Activated CD8-positive, alpha-beta memory T cell treated with anti-CD3 and anti-CD28 coated beads for 1 hour (primary cell): ENCODE results near the gene KRT32.
A peak's percentile ranks its signal among the peaks of the same experiment; 100 is the strongest.

Experiments
- DNase-seq, 2 donors: peaks; one replicate each; pipeline ENCODE4 v3.0.0-alpha.2; 2020; ENCODE audit warnings: low read depth in 1 of 2; ENCODE audit errors: extremely low read depth in 1 of 2

Gene KRT32

DNA sequence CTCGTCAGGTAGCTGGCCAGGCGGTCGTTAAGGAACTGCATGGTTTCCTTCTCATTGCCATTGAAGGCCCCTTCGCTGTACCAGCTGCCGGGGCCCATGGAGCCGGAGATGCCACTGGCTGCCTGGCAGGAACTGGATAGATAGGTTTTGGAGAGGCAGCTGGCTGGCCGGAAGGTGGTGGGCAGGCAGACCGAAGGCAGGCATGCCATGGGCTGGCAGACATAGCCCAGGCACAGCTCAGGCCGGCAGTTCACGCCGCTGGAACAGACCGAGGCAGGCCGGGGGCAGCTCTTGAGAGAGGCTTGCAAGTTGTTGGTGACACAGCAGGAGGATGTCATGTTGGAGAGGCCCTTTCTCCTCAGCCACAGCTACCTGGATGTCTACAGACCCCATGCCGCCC, at the start of gene KRT32:
Gene KRT32, minus strand, starts transcription at position 399 of the 400 bp plus-strand sequence. Its CDS starts 61 bp downstream, at position 338.
- DNase-seq: no peak

DNA sequence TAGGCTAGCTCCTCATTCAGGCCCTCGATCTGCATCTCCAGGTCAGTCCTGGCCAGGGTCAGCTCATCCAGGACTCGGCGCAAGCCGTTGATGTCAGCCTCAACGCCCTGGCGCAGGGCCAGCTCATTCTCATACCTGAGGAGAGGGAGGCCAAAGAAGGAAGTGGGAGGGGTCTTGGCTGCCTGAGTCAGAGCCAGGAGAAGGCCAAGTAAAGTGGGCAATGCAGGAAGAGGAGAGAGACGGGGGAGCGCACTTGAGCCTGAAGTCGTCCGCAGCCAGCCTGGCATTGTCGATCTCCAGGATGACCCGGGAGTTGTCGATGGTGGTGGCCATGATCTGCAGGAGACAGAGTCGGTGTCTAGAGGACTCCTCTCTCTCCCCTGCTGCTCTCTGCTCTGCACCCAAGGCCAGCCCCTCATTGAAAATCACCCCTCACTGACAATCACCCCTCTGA, 49.7 kb upstream of the KRT32 start:
- DNase-seq: no peak

DNA sequence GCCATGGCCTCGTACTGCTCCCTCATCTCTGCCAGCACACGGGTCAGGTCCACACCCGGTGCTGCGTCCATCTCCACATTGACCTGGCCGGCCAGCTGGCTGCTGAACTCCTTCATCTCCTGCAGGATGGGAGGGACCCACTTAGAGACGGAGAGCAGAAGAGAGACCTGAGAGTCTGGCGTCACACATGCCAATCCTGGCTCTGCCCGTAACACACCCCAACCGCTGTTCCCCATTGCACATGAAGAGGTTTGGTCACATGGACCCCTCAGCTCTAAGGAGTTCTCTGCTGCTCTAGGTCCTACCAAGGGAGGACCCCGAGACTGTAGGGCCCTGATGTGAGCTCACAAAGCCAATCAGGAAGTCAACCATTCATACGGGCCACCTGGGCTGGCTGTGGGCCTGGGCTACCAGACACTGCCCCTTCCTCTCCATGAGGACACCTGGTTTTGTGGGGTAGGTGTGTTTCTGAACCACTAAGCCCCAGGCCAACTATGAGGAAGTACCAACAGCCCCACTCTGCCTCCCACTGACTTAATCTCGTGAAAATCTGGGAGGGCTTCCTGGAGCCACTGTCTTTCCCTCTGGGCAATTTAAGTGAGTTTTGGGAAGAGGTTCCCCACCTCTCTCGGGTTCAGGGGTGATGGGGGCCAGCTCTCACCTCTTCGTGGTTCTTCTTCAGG, 49.1 kb upstream of the KRT32 start:
- DNase-seq: no peak

DNA sequence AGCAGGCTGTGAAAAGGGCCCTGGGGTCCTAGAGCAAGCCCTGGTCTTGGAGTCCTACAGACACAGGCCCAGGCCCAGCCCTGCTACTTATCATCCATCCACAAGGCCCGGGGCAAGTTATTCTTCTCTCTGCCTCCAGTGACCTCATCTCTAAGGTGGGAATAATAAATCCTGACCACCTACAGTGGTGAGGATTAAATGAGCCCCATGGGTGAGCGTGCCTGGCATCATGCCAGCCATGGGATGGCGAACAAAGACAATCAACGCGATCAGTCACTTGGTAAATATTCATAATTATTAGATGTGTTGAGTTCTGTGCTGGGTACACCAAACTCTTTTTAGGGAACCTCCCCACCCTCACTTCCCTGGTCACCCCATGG, 46.0 kb upstream of the KRT32 start:
- DNase-seq: no peak

DNA sequence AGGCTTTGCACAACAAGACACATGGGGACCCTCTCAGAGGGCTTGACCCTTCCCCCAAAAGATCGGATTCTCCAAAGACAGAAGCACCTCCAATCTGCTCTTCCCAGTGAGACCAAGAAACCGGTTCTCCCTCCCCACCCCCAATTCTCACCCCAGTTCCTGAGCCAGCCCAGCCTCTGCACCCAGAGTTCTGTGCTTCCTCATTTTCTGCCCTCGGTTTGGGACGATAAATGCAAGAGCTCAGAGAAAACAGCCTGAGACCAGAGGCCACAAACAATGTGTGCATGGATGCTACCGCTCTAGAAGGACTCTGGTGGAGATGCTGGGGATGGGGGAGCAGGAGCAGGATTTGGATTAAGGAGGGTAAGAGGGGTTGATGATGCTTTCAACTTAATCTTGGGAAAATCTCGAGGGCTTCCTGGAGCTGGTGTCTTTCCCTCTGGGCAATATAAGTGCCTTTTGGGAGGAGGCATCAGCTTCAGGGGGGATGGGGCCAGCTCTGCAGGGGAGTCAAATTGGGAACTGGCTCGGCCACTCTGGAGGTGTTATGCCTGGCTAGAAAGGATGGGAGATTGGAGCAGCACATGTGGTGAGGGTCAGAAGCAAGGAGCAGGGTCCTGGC, 45.5 kb upstream of the KRT32 start:
- DNase-seq: no peak

DNA sequence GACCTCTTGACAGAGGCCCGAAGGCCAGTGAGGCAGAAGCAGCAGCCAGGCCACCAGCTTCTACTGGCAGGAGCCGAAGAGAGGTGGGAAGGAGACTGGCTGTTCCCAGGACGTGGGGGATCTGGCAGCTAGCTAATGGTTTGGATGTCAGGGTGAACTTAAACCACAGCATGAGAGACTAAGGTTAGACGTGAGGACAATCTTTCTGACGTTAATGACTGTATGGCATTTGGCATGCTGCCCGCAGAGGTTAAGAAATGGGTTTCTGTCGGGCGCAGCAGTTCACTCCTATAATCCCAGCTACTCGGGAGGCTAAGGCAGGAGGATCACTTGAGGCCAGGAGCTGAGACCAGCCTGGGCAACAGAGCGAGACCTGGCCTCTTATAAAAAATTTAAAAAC, 44.5 kb upstream of the KRT32 start:
- no peak for DNase-seq

DNA sequence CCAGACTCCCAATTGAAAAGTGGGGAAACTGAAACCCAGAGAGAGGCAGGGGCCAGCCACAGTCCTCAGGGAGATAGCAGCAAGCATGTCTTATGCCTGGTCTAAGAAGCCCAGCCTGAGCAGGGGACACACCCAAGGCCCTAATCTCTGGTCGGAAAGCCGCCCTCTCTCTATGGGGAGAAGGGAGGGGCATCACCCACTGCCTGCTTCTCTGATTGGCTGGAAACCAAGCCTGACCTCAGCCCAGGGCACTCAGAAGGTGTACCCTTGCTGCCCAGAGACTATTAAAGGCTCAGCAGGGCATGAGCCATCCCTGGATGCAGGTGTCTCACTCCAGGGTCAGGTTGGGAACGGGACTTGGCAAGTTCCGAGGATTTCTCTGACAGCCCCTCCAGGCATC, 43.9 kb upstream of the KRT32 start:
- no peak for DNase-seq

DNA sequence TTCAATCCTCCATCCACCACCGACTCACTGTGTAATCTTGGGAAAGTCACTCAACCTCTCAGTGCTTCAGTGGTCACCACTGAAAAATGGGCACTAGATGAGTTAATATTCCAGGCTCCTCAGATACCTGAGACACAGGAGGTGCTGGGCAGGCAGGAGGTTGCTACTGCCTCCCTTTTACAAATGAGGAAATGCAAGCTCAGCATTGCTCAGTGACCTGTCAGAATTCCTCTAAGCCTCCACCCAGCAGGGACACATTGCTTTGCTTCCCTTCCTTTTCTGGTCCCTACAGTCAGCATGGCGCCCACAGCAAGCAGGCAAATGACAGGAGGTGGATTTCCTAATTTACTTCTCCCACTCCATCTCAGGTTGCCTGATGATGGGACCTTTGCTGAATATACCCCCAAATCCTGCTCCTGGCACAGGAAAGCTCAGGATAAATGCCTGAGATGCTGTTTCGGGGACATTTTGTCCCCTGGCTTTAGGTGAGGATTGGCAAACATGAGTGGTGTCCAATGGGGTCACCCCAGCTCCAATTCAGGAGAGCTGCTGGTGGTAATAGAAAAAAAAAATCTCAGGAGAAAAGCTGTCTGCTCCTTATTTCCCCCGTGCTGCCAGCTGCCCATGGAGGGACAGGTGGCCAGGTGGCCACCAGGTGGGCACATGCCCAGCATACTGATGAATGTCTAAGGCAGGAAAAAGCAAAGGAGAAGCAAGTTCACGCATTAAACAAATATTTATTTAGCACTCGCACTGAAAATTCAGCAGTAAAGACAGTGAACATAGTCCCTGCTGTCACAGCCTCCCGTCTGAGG, 43.3 kb upstream of the KRT32 start:
- no peak for DNase-seq

DNA sequence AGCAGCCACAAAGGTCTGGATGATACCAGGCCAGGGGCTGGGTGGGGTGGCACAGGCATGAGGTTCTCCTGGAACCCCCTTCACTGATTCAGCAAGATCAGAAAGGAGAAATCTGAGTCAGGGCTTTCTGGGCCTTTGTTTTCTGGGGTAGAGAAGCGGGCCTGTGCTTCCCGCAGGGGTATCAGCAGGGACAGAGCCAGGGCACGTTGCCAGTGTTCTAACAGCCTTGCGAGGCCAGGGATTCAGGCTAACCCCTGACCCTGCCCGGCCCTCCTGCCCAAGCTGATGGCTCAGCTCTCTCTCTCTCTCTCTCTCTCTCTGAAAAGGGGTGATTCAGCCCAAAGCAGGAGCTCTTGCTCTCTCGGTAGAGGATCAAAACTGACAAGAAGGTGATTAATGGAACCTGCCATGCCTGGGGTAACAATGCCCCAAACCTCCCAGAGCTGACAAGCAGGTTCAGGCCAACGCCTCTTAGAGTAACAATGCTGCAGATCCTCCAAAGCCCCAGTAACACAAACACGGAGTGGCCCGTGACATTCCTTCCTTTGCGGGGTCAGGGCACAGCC, 40.2 kb upstream of the KRT32 start:
- no peak for DNase-seq

DNA sequence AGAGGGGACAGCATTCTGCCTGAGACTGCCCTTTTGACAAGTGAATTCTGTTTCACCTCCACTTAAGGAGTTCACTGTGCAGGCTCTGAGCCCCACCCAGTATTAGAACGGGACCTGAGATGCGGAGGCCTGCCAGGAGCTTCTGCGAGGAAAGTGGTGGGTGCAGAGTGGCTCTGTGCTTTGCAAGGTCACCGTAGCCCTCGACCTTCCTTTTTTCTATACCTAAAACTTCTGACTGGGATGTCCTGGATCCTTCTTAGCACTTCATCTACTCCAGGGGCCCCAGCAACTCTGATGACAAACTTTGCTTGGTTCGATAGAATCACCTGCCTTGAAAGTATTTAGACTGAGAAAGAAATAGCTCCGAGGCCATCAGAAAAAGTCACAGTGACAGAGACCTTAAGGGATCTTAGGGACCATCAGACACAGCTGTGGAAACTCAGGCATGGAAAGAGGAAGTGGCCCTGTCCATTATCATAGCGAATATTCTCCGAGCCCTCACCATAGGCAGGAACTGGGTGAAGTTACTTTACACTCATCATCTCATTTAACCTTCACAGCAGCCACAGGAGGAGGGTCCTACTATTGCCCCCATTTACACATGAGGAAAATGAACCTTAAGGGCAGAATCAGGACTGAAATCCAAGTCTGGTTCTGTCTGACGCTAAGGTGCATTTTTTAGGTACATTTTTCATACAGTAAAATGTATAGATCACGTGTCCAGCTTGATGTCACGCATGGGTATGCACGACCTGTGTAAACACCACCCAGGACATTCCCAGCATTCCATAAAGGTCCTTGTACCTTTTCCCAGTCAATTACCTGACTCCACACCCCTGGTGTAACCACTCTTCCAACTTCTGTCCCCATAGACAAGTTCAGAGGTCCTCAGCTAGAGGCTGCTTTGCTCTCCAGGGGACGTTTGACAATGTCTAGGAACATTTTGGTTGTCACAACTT, 38.9 kb upstream of the KRT32 start:
- no peak for DNase-seq

DNA sequence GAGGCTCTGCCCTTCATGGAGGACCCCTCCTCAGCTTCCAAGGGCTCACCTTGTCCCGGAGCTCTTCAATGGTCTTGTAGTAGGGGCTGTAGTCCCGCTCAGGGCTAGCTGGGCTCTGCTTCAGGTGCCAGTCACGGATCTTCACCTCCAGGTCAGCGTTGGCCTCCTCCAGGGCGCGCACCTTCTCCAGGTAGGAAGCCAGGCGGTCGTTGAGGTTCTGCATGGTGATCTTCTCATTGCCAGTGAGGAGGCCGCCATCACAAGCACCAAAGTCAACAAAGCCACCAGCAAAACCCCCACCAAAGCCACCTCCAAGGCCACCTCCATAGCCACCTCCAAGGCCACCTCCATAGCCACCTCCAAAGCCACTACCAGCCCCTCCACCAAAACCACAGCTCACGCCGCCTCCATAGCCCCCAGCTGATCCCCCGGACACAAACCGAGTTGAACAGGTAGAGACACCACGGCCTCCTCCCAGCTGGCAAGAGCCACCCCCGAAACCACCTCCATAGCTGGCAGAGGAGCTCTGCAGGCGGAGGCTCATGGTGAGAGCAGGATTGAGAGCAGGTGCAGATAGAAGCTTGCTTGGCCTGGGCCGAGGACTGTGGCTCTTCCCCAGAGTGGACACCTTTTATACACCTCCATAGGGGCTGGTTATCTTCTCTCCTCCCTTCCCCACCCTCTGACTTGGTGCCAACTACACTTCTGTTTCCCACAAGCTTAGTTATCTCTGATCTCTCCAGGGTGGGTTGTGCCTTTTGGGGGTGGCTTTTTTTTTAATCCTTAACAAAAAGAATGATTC, 38.0 kb upstream of the KRT32 start, which contains the start of gene KRT13:
Gene KRT13, minus strand, starts transcription at position 606 of the 802 bp plus-strand sequence. Its CDS starts 62 bp downstream, at position 544.
- no peak for DNase-seq

DNA sequence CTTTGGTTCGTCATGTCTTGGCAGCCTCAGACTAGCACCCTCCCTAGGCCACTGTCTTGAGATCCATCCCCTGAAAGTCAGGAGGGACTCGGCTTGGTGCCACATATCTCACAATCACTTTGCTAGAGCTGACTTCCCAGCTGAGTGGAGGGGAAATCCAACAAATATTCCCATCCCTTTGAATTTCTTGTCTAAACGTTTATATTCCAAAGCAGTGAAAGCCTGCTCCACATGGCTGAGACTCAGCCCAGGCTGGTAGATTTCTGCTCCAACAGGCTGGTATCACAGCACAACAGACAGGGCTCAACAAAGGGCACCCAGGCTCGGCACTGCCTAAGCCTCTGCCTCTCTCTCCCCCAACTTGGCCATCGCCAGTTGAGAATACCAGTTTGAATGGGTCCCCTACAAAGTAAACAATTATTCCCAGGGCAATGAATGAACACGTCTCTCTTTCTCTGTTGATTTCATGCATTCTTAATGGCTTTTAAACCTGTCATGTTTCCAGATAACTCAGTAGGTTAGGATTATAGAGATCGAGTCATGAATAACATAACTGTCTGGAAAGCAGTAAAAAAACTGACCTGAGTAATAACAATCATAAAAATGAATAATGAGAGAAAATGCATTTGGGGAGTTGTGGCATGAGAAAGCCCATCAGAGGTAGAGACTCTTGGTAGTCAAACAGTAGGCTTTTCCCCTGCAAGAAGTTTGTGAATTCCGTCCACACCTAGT, 37.2 kb upstream of the KRT32 start:
- no peak for DNase-seq

DNA sequence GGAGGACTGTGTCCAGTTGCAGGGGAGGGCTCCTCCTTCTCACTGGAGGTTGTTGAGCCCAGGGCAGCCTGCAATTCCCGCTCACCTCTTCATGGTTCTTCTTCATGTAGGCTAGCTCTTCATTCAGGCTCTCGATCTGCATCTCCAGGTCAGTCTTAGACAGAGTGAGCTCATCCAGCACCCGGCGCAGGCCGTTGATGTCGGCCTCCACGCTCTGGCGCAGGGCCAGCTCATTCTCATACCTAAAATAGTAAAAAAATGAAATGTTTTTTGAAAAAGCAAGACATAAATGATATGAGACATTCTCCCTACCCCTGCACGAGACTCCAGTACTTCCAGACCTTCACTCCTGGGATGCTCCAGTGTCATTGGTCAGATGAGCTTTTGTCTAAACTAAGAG, 36.0 kb upstream of the KRT32 start:
- DNase-seq: no peak

DNA sequence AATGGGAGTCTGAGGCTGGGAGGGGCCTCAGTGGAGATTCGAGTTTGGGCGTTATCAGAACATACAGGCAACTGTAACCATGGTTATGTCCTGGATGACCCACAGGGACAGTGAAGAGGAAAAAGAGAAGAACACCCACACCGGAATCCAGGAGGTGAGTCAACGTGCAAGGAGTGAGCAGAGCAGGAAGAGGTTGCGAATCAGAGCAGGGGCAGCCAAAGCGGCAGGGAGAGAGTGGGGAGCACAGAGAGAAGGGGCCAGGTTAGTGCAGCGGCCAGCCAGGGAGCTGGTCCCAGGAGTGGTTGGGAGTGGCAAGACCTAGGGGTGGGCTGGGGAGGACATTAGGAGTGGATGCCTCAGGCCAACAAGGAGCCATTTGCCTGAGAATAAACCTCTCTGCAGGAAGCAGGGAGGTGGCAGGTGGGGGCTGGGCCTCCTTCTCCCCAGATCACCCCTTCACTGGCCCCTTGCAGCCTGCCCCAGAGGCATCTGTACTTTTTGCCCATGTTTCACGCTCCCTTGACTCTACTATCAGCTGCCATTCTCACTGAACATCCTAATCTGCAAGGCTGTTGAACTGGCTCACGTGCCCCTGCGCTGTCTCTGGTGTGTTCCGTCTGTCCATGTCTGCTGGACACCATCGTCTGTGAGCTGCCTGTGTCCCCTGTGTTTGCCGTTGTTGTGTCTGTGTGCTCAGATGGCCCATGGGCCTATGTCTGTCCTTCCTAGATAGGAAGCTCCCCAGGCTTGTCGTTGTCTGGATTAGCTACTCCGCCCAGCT, 33.1 kb upstream of the KRT32 start:
- no peak for DNase-seq

DNA sequence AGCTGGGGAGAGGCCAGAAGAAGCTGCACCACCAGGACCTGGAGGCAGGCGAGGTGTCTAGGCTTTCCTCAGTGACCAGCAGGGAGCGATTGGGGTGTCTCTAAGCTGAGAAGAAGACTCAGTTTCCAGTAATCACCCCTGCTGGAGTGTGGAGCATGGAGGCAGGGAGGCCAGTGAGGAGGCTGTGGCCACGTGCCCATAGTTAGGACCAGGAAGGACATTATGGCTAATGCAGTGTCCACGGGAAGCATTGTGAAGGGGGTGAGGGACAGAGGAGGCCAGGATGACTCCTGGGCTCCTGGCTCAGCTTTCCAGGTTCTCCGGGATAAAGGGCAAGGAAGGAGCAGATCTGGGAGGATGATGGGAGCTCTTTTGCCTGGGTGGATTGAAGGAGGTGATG, 32.5 kb upstream of the KRT32 start:
- DNase-seq: no peak

DNA sequence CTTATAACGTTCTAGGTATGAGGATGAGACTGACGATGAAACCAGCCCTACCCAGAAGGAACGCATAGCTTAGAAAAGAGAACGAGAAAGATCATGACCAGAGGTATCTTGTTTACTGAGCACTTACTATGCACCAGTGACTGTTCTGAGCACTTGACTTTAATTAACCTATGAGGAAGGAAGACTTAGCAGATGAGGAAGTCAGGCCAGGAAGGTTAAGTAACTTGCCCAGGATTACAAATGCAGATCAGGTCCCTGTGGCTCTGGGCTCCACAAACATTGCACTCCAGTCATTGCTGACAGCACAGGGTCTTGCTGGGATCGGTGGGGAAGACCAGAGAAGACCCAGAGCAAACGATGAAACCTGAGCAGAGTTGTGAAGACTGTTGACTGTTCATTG, 31.1 kb upstream of the KRT32 start:
- no peak for DNase-seq

DNA sequence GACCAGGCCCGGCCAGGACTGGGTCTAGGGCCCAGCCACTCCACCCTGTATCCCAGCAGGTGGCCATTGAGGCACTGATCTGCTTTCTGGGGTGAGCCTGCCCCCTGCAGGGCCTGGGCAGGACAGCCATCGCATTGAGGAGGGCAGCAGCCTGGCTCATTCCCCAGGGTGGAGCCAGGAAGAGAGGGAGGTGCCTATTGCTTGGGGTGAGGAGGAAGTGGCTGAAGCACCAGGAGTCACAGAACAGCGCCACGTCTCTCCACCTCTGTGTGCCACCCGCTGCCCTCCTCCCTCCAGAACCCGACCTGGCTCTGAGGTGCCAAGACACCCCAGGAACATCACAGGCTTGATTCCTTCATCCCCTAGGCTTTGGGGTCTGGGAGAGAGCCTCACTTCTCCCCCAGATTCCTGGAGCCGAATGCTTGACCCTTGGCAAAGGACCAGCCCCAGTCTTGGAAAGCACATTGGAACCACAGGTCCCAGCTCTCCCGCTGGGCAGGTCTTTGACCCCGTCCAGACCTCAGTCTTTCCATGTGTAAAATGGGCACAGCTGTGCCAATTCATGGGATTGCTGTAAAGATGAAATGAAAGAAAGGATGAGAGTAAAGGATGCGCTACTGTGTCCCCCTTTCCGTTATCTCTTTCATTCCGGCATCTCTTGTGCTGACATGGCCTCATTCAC, 29.8 kb upstream of the KRT32 start:
- peak; percentile 5 to 14 for DNase-seq

DNA sequence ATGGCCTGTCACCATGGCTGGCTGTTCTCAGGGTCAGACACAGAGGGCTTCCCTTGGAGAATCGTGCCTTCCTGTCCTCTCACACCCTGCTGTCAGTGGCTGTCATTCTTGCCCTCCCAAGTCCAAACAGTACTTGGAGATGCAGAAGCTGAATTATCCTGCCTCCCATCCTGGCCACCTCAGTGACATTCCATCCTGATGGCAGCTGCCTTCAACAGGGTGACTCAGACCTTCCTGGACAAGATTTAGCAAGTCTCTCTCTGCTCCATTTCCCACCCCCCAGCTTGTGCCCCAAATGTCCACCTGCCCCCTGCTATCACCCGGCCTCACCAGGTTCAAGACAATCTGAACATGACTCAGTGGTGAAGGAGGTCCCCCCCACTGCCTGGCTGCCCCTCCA, 27.3 kb upstream of the KRT32 start:
- no peak for DNase-seq
